Panc1 (cell line): ENCODE results near the gene AFF3.

Experiments
- CTCF ChIP-seq: fragments of 450-650 bp; IDR thresholded peaks from 2 replicates; pipeline ENCODE4 v1.5.1; 2017; ENCODE audit warnings: mild to moderate bottlenecking
- TCF7L2 ChIP-seq: IDR thresholded peaks from 2 replicates; pipeline ENCODE4 v1.6.1; 2011; ENCODE audit warnings: mild to moderate bottlenecking, low read depth, low read length, inconsistent platforms

DNA sequence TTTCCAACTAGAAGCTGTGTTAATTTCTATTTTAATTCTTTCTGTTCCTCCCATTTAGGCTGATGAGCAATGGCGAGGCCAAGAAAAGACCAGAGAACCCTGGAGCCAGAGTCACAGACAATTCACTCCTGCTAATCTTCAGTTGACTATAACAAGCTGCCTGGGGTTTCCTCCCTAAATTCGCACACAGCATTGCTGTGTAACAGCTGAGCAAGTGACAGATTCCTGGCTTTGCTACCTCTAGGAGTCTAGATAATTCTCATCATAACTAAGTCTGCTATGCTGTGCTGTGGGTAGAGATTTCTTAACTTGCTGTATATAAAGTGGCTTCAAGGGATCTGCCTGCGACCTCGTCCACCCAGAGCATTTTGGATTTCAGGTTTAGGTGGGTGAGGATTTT, 521.3 kb downstream of the AFF3 start:
- TF ChIP-seq CTCF (no peak), TCF7L2 (no peak)
